Gastrocnemius medialis (tissue), 4 donors: Measurements from ENCODE around the gene KCNIP1. TPM values are rescaled to one million over a fixed set of nuclear protein-coding genes. Genes with fewer than 3 reads are reported as not detected.

Experiments used
- ATAC-seq, 2 donors: fragments of 150-250 bp; one replicate each; pipeline ENCODE4 v1.9.1; 2016
- DNase-seq, 2 donors: peaks; one replicate each; pipeline ENCODE4 v3.0.0-alpha.2; 2019
- H3K27ac ChIP-seq, 4 donors: fragments of 200-600 bp; sonication (generic); 1 replicate in 1 of 4; 2 replicates in 3 of 4; pipeline ENCODE4 v1.5.1; 2016 to 2018; ENCODE audit warnings: mild to moderate bottlenecking in 2 of 4, moderate library complexity in 1 of 4
- H3K27me3 ChIP-seq, 3 donors: fragments of 200-600 bp; sonication (generic) in 2 of 3; 1 replicate in 1 of 3; 2 replicates in 2 of 3; pipeline versions ENCODE4 v1.5.1 to v1.6.0; 2016 to 2019; ENCODE audit warnings: mild to moderate bottlenecking in 1 of 3, moderate library complexity in 1 of 3
- H3K36me3 ChIP-seq, 2 donors: fragments of 200-600 bp; sonication (generic) in 1 of 2; one replicate each; pipeline ENCODE4 v1.5.1; 2017 to 2018
- H3K4me1 ChIP-seq, 2 donors: fragments of 200-600 bp; sonication (generic) in 1 of 2; one replicate each; pipeline ENCODE4 v1.5.1; 2016 to 2017; ENCODE audit warnings: mild to moderate bottlenecking in 2 of 2
- H3K4me3 ChIP-seq, 4 donors: fragments of 200-600 bp; sonication (generic) in 3 of 4; 1 replicate in 1 of 4; 2 replicates in 3 of 4; pipeline ENCODE4 v1.5.1; 2016 to 2019; ENCODE audit warnings: mild to moderate bottlenecking in 2 of 4
- H3K9me3 ChIP-seq, 3 donors: fragments of 200-600 bp; sonication (generic) in 2 of 3; 1 replicate in 1 of 3; 2 replicates in 2 of 3; pipeline ENCODE4 v1.5.1; 2016 to 2019
- POLR2A ChIP-seq, 2 donors: fragments of 450-650 bp; IDR thresholded peaks; one replicate each; pipeline ENCODE4 v1.6.1; 2017; ENCODE audit warnings: antibody characterized with exemption in 2 of 2, mild to moderate bottlenecking in 2 of 2, moderate library complexity in 2 of 2
- in situ Hi-C, 4 donors: fragments of 200-750 bp; cut with MboI; loops; one replicate each; pipeline versions ENCODE4 v1.15.0 to v1.8.0; 2017; ENCODE audit warnings: low sequenced_read_pairs in 4 of 4
- intact Hi-C: fragments of 100-400 bp; cut with DNase I; formaldehyde crosslinking; loops from one replicate; pipeline ENCODE4 v1.15.1; 2023; ENCODE audit warnings: low total_unique reads
- total RNA-seq, 4 donors: library from RNA; depleted of rRNA; stranded (reverse); fragments of >200 nt; gene quantifications; one replicate each; pipeline versions ENCODE4 v1.1.0 to v1.2.3, GENCODE V29; 2016
- TF ChIP-seq, protein P1 (sequence below), 5 experiments: fragments of 450-650 bp in 3 of 5; fragments of 200-600 bp in 2 of 5; sonication (generic) in 2 of 5; IDR thresholded peaks in 4 of 5; conservative IDR thresholded peaks in 1 of 5; 1 replicate in 4 of 5; 2 replicates in 1 of 5; pipeline ENCODE4 v1.5.1; 2016 to 2019; ENCODE audit warnings: antibody characterized with exemption in 5 of 5, mild to moderate bottlenecking in 3 of 5, moderate library complexity in 3 of 5

Gene KCNIP1
- total RNA-seq, 4 donors from 2014 or later, result not detected

DNA sequence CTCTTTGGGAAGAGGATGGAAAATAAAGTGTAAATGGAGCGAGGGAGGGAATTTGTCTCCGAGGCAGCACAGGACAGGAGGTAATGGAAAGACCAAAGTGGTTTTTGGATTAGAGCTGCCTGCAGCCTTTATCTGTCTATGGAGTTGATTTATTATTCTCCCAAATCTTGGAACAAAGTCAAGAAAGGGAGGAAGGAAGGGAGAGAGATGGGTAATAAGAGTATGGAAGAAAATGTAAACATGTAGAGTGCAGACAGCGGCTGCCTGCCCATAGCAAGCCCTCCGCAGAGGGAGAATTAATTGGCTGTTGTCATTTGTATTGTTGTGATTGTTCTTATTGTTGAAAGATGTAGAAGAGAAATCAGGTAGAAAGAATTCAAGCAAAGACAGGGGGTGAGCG, 15.7 kb downstream of the KCNIP1 start:
- no peak overlapping the region for H3K4me3 ChIP-seq
- no peaks in the 10 kb centered on the region for H3K36me3 ChIP-seq
- no peaks in the 10 kb centered on the region for H3K27me3 ChIP-seq
- ATAC-seq, result no peak
- peaks cover 0 to 4% of the 10 kb centered on the region in 2 donors for H3K4me1 ChIP-seq
- TF ChIP-seq, protein P1, sequence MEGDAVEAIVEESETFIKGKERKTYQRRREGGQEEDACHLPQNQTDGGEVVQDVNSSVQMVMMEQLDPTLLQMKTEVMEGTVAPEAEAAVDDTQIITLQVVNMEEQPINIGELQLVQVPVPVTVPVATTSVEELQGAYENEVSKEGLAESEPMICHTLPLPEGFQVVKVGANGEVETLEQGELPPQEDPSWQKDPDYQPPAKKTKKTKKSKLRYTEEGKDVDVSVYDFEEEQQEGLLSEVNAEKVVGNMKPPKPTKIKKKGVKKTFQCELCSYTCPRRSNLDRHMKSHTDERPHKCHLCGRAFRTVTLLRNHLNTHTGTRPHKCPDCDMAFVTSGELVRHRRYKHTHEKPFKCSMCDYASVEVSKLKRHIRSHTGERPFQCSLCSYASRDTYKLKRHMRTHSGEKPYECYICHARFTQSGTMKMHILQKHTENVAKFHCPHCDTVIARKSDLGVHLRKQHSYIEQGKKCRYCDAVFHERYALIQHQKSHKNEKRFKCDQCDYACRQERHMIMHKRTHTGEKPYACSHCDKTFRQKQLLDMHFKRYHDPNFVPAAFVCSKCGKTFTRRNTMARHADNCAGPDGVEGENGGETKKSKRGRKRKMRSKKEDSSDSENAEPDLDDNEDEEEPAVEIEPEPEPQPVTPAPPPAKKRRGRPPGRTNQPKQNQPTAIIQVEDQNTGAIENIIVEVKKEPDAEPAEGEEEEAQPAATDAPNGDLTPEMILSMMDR (IDR thresholded peaks at IDR 0.05 in 4 of 5, conservative IDR thresholded peaks at IDR 0.05 in 1 of 5), result no peak
- TF ChIP-seq POLR2A (IDR thresholded peaks at IDR 0.05), result no peak
- H3K9me3 ChIP-seq, result no peaks in the 10 kb centered on the region
- intact Hi-C loops (no loop called here), in situ Hi-C loops (no loop called here)
- no peak overlapping the region for H3K27ac ChIP-seq
- DNase-seq, result no peak

DNA sequence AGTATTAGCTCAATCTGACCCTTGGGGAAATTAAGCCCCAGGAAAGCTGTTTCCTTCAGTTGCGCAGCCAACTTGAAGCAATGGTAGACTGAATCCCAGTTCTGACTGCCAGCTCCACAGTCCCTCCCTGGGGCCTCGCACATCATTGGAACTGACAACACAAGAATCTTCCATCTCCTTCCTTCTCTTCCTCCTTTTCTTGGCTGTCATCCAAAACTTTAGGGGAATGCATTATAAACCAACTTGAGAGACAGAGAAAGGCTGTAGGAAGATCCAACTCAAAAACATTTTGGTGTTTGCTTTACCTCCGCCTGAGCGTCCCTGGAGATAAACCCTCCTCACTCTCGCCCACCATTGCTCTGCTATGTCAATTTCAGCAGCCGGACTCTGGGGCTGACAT, 16.6 kb downstream of the KCNIP1 start:
- Histone ChIP-seq H3K4me1 (peaks cover 0 to 4% of the 10 kb centered on the region in 2 donors), H3K27ac (no peak overlapping the region), H3K9me3 (no peaks in the 10 kb centered on the region), H3K27me3 (no peaks in the 10 kb centered on the region), H3K36me3 (no peaks in the 10 kb centered on the region), H3K4me3 (no peak overlapping the region)
- TF ChIP-seq POLR2A (IDR thresholded peaks at IDR 0.05), result no peak
- TF ChIP-seq, protein P1 (IDR thresholded peaks at IDR 0.05 in 4 of 5, conservative IDR thresholded peaks at IDR 0.05 in 1 of 5), result no peak
- ATAC-seq (no peak), DNase-seq (no peak)
- in situ Hi-C loops, result no loop called here
- intact Hi-C loops, result no loop called here

DNA sequence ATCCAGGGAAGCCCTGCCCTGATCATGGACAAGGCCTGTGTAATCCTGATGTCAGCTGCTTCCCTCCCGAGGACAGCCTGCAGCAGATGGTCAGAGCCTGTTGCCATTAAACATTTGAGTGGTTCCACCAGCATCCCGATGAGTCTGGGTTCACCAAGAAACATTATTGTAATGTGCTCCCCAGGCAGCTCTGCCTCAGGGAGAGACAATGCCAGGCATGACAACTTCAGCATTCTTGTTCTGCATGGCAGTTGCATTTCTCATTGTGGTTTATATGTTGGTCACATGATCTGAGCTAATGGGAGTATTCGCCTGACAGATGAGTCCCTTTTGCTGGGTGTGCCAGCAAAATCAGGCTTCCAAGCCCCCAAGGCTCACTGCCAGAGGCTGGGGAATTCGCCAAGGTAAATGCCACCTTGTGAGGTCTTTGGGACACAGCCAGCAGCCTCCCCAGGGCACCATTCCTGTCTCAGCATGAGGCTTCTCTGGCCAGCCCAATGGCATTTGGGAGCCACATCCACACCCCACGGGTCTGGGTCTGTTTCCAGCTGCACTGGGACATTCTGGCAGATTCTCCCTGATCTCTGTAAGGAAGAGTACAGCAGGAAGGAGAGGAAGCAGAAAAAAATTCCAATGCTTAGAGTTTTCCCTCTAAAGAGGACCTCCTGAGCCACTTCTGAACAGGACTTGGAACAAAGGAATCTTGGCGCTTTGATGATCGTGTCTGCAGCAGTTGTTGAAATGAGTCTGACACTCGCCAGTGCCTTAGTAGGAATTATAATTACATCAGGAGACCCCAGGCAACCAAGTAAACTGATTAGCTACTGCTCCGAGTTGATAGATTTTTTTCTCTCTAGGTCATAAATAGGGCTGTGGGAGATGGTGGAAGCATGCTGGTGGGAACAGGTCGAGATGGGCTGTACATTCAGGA, 18.7 kb downstream of the KCNIP1 start:
- Histone ChIP-seq H3K4me3 (no peak overlapping the region), H3K27ac (no peak overlapping the region), H3K36me3 (no peaks in the 10 kb centered on the region), H3K4me1 (peaks cover 0 to 4% of the 10 kb centered on the region in 2 donors), H3K27me3 (no peaks in the 10 kb centered on the region), H3K9me3 (no peaks in the 10 kb centered on the region)
- TF ChIP-seq POLR2A (IDR thresholded peaks at IDR 0.05), result no peak
- TF ChIP-seq, protein P1 (IDR thresholded peaks at IDR 0.05 in 4 of 5, conservative IDR thresholded peaks at IDR 0.05 in 1 of 5), result no peak
- ATAC-seq (no peak), DNase-seq (no peak)
- intact Hi-C loops, result no loop called here
- in situ Hi-C loops, result no loop called here

DNA sequence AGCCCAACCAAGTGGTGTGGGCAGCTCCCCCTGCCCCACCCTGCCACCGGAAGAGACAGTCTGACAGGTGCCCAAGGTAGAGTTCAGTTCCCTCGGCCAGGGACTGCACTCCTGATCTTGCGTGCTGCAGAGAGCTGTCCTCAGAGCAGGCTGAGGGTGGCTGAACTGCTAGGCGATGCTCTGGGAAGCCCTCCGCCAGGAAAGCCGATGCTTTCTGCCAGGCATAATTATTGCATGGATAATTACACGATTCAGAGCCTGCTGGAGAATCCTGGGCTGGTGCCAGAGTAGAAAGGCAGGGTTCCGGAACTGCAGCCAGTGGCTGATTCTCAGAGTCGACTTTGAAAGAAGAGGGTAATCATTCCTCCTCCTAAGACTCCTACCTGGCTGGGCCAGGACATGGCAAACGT, 19.3 kb downstream of the KCNIP1 start:
- ATAC-seq (no peak), DNase-seq (no peak)
- no peak overlapping the region for H3K4me3 ChIP-seq
- no peaks in the 10 kb centered on the region for H3K36me3 ChIP-seq
- TF ChIP-seq, protein P1 (IDR thresholded peaks at IDR 0.05 in 4 of 5, conservative IDR thresholded peaks at IDR 0.05 in 1 of 5), result no peak
- H3K9me3 ChIP-seq, result no peaks in the 10 kb centered on the region
- H3K4me1 ChIP-seq, result peaks cover 0 to 4% of the 10 kb centered on the region in 2 donors
- no peak overlapping the region for H3K27ac ChIP-seq
- in situ Hi-C loops (no loop called here), intact Hi-C loops (no loop called here)
- no peaks in the 10 kb centered on the region for H3K27me3 ChIP-seq
